HG03103 (cell line): ENCODE results near the gene RAB8A.
"Not testable (repeated sequence)": the region's sequence is repeated elsewhere in the genome, so short reads cannot be mapped to it uniquely, and the experiment has no call there.

Source experiments
- ATAC-seq: cut with Tn5 transposase; IDR thresholded peaks from one replicate; pipeline ENCODE4 v1.9.1; 2021; ENCODE audit warnings: low read depth; ENCODE audit not compliant: unreplicated experiment

The RAB8A gene

DNA sequence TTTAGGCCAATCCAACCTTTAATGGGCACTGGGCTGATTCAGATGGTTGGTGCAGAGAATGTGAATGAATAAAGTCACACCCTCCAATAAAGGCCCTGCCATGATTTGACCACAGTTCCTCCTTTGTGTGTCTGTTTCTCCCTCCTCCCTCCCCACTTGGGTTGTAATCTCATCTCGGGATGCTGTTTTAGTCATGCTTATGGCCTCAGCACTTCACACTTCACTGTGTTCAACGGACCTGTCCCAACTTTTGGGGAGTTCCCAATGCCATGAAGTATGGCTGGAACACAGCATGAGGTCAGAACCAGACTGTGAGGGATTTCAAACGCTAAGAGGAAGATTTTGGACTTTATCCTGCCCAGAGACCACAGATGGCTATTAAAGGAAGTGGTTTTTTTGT, 5.6 kb upstream of the RAB8A start:
- ATAC-seq, result no peak

DNA sequence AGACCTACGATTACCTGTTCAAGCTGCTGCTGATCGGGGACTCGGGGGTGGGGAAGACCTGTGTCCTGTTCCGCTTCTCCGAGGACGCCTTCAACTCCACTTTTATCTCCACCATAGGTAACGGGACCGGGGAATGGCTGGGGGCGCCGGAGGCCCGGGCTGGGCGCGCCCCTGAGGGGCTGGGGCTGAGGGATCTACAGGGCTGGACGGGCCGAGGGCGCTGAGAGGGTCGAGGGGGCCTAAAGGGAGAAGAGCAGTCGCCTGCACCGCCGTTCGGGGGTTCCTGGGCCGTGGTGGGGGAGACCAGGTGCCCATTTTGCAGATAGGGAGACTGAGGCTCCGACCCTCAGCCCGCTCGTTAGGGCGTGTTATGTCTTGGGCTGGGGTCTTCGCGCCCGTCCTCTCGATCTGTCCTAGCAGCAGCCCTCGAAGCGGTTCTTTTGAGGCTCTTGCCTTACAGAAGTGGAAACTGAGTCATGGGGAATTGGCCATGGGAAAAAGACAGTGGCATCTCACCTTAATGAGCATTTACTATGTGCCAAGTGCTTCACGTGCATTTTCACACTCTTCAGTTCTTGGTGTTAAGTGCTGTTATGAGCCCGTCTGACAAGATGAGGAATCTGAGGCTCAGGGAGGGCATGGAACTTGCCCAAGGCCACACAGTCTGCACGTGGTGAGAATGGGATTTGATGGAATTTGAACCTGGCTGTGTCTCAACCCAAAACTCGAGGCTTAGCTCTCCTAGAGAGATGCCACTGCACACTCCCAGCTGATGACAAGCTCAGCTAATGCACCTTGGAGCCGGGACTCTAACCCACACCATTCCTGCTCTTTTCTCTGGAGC, 442 bp downstream of the RAB8A start:
- ATAC-seq, result no peak

DNA sequence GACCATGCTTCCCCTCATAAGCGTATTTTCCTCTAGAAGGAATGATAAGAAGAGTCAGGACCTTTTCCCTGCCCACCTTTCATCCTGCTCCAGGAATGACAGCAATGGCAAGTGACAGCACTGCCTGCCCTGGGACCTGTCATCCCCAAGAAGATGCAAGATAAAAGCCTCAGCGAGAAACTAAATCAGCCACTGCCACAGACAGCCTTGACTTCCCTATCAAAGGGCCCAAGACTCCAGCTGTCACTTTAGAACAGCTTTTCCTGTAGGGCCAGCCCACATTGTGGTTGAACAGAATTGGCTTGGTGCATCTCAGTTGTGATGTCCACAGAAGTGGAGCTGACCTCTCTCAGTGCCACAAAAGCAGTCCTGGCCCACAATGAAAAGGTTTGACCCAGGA, 1.1 kb downstream of the RAB8A start:
- no peak for ATAC-seq

DNA sequence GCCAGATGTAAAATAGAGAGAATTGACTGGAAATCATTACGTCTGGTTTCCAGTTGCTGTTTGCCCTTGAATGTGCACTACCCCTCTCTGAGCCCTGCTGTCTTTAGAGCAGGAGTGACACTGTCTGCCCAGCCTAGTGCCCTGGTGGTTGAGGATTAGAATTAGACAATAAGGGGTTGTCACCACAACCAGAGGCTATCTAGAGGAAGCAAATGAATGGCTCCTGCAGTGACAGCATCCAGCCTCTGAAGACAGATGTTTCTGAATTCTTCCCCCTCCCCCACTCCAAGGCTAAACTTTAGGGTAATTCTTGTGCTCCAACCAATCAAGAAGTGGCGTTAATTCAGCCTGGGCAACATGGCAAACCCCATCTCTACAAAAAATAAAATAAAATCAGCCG, 2.0 kb downstream of the RAB8A start:
- no peak for ATAC-seq

DNA sequence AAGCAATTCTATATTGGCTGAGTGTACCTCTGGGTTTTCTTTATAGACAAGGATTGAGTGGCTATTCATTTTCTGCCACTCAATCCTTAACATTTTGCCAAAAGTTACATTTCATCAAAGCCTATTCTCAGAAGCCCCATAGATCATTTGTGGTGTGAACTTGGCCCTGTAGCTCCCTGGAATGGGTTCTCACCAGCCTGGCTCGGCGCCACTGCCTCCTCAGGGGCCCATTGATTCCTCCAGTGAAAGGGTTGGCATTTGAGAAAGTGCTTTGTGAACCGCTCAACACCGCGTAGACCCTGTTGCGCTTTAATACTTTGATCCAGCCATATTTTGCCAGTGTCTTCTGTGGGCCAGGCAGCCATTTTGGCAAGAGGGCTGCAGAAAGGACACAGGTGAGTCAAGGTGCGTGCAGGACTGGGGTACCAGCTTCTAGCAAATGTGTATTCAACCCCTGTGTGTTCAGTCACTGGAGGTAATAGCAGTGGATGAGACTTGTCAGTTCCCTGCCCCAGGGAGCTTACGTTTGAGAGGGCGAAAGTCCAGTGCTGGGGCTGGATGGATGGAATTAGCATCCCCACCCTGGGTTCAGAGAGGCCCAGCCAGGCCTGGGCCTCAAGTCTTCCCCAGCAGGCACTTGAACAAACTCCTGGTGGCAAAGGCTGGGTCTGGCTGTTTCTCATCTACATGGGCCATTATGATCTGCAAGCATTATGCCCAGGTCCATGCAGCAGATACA, 3.8 kb downstream of the RAB8A start:
- no peak for ATAC-seq

DNA sequence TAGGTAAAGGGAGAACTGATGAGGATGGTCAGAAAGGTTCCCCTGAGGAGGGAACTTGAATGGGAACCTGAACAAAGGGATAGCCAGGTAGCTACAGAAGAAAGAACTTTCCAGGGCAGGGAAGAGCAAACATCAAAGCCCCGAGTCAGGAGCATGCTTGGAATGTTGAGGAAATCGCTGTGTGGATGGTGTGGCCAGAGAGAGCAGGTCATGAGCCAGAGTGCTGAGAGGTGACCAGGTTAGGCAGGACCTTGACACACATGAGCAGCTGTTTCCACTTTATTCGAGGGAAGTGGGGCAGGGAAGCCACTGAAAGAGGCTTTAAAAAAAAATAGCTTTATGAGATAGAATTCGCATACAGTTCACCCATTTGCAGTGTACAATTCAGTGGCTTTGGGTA, 4.4 kb downstream of the RAB8A start:
- ATAC-seq, result no peak

DNA sequence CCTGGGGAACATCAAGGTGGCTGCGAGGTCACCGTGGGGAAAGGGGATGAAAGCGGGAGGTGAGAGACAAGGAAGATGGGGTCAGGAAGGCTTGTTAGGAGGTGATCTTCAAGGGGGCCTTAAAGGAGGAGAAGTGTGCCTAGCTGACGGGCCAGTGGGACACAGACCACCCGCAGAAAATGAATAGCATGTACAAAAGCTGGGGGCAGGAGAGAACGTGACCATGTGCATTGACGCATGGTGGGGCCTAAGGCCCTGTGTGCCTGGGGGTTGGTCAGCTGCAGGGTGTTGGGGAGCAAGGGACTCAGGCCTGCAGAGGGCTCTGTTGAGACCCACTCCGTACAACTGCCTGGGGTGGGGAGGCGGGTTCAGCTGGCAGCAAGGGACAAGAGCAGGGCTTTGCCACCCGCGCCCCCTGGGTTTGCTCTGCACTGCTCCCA, 5.9 kb downstream of the RAB8A start:
- ATAC-seq, result no peak

DNA sequence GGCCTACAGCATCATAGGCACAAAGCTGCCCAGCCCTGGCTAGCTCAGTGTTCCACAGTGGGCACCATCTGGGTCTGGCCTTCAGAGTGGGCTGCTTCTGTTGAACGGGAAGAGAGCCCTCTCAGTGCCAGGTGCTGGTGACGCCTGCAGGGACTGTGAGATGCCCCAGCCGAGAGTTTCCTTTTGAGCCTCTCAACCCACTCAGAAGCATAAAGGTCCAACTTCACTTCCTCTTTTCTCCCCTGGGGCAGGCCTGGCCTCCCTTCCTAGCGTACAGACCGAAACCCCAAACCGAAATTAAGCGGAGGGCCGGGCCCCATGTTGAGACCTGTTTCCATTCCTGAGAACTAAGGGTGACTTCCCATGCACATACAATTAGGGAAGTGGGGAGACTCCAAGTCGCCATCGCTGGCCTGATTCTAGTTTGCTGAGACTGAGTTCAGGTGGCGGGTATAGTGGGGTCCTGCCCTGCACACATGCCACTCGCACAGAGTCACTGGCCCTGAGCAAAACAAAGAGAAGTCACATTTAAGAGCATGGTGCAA, 6.9 kb downstream of the RAB8A start:
- peak; percentile 77 for ATAC-seq

DNA sequence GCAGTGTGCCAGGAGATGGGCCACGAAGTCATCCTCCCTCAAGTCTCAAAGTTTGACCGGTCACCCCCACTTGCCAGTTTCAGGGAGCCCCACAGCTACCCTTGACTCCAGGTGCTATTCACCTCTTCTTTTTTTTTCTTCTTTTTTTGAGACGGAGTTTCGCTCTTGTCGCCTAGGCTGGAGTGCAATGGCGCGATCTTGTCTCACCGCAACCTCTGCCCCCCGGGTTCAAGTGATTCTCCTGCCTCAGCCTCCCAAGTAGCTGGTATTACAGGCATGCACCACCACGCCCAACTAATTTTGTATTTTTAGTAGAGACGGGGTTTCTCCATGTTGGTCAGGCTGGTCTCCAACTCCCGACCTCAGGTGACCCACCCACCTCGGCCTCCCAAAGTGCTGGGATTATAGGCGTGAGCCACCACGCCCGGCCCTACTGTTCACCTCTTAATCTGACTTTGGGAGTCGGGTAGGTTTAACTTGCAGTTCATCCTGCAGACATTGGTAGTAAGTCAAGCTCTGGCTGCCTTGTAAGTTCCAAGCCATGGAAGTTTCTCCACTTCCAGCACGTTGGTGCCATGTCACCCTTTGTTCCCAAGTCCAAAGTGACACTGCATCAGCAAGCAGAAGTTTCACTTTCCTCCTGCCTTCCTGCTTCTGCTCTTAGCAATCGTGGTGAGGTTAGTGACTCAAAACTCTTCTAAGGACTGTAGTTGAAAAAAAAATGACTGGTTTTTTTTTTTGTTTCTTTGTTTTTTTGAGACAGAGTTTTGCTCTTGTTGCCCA, 7.6 kb downstream of the RAB8A start:
- not testable (repeated sequence) for ATAC-seq

DNA sequence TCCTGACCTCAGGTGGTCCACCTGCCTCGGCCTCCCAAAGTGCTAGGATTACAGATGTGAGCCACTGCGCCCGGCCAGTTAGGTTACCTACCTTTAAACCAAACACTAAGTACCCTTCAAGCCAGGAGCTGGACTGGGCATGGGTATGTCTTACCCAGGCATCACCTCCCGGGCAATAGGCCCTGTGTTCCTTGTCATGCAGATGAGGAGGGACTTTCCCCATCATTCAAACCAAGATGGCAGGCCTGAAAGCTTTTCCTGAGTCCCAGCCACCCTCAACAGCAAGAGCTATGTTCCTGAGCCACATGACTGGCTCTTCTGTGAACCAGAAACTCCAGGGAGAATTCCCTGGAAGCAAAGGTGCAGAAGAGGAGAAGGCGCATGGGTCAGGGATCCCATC, 9.5 kb downstream of the RAB8A start:
- no peak for ATAC-seq

DNA sequence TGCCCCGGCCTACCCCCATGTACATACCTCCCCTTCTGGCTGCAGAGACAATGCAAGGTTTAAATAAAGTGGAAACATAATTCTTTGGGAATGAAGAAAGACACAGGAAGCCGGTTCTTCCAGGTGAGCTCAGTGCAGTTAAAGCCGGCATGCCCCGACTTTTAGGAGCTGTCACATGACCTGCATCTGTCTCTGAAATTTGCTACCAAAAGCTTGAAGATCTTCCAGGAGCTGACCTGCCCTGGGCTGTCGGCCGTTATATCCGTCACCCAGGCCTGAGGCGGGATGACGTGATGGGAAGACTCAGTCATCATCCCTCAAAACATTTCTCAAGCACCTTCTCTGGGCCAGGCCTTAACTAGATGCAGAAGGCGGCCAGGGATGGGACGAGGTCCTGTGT, 10.3 kb downstream of the RAB8A start:
- ATAC-seq, result no peak

DNA sequence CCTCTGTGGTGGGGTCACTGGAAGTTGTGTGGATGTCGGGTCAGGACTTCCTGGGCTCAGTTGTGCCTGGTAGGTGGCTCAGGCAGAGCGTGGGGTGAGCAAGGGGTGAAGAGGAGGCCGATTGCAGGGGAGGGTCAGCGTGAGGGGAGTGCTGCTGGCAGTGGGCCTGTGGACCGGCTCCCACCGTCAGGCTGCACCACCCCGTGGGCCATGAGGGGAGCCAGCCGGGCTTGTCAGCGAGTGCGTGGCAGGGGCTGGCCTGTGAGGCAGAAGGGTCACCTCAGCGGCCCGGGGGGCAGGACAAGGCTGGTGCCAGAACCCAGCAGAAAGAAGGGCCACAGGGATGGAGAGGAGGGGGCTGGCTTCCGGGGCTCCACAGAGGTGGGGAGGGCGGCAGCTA, 13.3 kb downstream of the RAB8A start:
- ATAC-seq, result no peak

DNA sequence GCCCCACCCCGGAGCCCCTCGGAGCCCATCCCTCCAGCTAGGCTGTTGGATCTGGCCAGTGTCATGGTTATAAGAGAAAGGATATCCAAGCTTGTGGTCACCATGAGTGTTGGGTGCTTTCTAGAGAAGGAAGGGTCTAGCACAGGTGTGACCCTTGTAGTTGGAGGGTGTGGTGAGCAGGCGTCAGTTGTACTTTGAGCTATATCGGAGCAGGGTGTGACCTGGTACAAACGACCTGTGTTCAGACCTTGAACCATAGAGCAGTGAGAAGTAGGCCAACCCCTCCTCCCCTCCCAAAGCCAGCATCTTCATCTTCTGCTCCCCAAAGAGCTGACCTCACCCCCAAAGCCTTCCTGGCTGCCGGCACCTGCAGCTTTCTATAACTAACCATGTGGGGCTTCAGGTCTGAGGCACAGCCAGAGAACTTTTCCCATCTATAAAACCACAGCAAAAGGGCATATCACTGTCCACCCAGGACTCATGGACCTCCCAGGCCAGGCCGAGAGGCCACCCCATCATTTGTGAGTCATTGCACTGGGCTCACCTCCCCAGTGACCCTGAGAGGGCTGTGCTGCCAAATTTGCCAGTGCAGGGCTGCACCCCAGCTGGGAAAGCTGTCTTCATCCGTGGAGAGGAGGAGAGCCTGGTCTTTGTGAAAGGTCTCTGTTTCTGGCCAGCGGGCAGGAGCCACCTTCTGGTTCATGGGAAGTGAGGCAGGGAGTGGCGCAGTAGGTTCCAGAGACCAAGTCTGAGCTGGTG, 14.2 kb downstream of the RAB8A start:
- ATAC-seq, result no peak

DNA sequence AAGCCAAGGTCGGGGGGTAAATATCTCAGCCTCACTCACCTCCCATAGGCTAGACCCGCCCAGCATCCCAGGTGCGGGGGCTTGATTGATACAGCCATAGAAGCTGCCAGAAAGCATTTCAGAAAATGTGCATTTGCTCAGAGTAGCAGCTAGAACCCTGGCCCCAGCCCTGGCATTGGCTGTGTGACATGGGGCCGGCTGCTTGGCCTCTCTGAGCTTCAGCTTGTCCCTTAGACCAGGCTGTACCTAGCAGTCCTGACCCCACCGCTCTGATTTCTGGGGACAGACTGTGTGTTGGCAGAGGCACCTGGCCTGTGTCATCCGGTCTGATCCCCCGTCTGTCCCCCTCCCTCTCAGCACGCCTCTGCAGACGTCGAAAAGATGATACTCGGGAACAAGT, 15.4 kb downstream of the RAB8A start:
- ATAC-seq, result no peak

DNA sequence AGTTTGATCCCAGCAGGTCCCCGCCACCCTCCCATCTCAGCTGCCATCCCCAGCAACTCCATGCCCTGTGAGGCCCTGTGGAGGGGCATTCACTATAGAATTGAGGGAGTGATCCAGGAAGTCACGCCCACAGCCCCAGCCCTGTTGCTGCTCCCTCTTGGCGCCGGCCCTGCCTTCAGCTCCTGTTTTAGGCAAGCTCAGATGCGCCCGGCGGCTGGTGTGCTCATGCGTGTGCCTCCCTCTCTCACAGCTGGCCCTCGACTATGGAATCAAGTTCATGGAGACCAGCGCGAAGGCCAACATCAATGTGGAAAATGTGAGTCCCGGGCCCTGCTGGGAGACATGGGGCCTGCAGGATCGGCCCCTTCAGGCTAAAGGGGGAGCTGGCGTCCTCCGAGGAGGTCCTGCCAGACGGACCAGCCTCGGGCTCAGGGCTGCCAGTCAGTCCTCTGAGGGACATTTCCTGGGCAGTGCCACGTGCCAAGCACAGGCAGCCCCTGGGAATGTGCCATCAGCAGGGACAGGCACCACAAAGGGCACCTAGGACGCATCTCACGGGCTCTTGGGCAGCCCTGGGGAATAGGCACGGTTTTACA, 16.2 kb downstream of the RAB8A start:
- no peak for ATAC-seq

DNA sequence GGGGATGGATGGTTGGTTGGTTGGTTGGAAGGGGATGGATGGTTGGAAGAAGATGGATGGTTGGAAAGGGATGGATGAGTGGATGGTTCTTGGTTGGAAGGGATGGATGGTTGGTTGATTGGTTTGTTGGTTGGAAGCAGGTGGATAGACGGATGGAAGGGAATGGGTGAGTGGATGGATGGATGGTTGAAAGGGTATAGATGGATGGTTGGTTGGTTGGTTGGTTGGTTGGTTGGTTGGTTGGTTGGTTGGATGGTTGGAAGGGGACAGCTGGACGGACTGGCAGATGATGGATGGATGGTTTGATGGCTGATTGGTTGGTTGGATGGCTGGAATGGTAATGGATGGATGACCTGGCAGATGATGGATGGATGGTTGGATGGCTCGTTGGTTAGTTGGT, 20.0 kb downstream of the RAB8A start:
- no peak for ATAC-seq

DNA sequence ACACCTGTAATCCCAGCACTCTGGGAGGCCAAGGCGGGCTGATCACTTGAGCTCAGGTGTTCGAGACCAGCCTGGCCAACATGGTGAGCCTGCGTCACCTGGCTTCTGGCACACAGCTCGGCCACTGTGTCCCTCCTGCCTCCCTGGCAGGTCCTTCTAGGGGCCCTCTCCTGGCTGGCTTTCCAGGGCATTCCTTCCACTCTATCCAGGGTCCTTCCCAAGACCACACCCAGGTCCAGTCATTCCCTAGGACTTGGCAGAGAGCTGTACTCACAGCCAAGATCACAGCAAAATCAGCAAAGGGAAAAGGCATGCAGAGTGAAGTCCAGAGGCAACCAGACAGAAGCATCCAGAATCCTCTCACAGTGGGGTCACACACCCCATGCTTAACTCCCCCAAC, 22.1 kb downstream of the RAB8A start:
- no peak for ATAC-seq

DNA sequence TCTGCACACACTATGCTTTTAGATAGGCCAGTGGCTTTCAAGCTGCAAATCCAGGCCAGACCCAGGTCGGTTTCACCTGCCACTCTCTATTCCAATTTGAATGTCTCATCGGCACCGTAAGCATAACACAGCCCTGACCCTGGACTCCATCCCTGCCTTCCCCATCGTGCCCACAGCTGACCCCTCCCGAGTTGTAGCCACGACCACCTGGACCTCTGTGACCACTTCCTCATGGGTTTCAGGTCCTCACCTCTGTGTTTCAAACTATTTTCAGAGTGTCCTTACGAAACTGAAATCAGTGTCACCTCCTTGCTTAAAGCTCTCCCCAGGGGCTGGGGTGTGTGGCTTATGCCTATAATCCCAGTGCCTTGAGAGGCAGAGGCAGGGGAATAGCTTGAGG, 22.8 kb downstream of the RAB8A start:
- ATAC-seq, result no peak

DNA sequence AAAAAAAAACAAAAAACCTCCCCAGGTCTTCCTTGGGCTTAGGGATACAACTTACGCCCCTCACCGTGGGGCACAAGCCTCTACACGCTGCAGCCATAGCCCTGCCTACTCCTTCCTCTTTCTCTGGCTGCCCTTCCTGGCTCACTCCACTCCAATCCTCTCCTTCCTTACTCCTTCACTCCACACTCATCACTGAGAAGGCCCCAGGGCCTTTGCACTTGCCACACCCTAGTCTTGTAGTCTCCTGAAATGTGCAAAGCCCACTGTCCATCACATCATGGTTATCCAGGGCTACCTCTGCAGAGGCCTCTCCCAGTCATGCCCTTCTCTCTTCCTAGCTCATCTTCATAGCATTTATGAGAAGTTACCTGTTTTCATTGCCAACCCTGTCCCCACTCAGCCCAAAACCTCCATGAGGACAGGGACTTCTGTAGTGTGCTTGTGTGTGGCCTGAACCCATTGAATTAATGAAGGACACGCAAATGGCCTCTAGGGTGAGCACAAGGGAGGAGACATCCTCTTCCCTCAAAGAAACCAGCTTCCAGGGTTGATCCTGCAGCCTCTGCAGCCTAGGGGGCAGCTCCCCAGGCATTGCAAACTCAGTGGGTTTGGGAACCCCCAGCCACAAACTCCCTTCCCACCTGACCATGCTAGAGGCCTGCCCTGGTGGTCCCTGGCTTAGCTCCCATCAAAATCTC, 23.9 kb downstream of the RAB8A start:
- ATAC-seq, result no peak
